Activated CD8-positive, alpha-beta memory T cell treated with anti-CD3 and anti-CD28 coated beads for 48 hours (primary cell): ENCODE results near the gene ETDC.
"Not testable (repeated sequence)": the region's sequence is repeated elsewhere in the genome, so short reads cannot be mapped to it uniquely, and the experiment has no call there.

Experiments used
- DNase-seq, 3 experiments: peaks; one replicate each; pipeline ENCODE4 v3.0.0-alpha.2; 2020; ENCODE audit warnings: low read depth in 2 of 3, low spot score in 2 of 3

ETDC gene

DNA sequence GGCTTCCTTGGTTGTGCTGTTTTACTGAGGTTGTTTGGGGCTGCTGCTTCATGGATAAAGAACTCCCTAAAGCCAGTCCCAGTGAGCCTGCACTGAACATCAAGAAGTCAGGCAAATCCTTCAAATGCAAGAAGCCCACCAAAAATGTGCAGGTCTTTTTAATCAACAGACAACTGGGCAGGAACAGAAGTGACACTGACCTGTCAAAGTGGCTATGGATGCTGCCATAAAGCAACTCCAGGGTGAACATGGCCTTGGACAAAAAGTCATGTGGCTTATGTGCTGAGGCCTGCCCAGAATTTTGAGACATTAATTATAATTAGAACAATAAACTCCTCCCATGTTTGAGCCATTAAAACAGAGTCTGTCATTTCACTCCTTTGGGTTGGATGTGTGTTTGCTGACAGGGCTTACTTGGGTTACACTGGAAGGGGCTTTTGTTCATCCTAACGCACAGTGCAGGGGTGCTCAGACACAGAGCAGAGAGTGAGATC, at the start of gene ETDC:
Gene ETDC, plus strand, starts transcription at position 51 of the 494 bp plus-strand sequence. Its CDS starts 0 bp downstream, at position 51.
- no peak for DNase-seq

DNA sequence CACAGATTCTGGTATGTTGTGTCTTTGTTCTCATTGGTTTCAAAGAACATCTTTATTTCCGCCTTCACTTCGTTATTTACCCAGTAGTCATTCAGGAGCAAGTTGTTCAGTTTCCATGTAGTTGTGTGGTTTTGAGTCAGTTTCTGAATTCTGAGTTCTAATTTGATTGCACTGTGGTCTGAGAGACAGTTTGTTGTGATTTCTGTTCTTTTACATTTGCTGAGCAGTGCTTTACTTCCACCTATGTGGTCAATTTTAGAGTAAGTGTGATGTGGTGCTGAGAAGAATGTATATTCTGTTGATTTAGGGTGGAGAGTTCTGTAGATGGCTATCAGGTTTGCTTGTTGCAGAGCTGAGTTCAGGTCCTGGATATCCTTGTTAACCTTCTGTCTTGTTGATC, 48.3 kb upstream of the ETDC start:
- DNase-seq: not testable (repeated sequence)

DNA sequence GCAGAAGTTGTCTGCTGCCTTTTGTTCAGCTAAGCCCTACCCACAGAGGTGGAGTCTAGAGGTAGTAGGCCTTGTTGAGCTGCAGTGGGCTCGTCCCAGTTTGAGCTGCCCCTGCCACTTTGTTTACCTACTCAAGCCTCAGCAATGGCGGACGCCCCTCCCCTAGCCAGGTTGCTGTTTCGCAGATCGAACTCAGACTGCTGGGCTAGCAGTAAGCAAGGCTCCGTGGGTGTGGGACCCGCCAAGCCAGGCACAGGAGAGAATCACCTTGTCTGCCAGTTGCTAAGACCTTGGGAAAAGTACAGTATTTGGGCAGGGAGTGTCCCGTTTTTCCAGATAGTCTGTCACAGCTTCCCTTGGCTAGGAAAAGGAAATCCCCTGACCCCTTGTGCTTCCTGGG, 45.9 kb upstream of the ETDC start:
- DNase-seq: not testable (repeated sequence)

DNA sequence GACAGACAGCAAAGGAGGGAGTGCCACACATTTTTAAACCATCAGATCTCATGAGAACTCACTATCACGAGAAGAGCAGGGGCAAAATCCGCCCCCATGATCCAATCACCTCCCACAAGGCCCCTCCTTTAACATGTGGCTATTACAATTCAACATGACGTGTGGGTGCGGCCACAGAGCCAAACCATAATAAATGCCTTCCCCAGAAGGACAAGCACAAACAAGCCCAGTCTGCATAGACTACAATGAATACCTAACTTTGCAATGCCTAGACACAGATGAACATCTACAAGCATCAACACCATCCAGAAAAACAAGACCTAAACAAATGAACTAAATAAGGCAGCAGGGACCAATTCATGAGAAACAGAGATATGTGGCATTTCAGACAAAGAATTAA, 45.1 kb upstream of the ETDC start:
- DNase-seq: no peak

DNA sequence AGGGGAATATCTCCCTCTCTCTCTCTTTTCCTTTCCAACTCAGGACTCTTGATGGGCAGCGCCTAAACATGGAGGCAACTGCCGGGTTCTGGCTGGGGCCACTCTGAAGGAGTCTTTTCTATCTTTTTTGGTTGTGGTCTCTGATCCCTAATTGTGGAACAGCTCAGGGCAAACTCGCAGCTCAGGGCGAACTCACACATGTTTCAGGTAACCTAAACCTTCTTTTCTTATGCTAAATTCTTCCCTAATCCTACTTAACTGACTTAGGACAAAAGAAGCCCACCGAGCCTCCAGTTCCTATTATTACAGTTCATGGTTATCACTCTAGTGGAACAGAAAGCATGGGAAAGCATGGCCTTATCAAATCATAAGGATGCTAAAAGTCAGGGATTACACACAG, 36.1 kb upstream of the ETDC start:
- no peak for DNase-seq

DNA sequence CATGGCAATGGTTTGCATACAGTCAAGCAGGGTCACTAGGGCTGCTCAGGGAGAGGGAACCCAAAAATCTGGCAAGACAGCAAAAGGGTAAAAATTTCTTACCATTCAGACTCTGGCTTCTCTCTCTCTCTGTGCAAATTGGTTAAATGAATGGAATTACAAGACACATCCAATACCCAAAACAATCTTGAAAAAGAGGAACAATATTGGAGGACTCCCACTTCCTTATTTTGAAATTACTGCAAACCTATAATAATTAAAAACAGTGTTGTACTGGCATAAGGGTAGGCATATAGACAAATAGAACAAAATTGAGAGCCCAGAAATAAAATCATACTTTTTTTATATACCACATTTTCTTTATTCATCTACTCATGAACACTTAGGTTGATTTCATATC, 33.3 kb upstream of the ETDC start:
- no peak for DNase-seq

DNA sequence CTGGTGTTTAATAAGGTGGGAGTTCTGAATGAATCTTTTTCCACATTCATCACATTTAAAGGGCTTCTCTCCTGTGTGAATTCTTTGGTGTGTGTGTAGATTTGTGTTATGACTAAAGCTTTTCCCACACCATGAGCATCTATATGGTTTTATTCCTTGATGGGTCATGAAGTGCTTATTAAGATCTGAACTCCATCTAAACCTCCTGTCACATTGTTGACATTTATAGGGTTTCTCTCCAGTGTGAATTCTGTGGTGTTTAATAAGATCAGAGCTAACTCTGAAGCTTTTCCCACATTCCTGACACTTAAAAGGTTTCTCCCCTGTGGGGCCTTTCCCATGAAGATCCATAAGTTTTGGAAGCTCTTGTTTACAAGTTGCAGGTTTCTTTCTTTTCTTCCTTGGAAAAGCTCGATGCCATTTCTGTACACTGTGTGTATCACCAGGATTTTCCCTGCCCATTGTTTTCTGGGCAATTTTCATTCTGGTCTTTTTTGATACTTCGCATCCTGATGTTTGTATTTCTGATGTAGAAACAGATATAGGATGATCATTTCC, 21.9 kb upstream of the ETDC start:
- DNase-seq: no peak

DNA sequence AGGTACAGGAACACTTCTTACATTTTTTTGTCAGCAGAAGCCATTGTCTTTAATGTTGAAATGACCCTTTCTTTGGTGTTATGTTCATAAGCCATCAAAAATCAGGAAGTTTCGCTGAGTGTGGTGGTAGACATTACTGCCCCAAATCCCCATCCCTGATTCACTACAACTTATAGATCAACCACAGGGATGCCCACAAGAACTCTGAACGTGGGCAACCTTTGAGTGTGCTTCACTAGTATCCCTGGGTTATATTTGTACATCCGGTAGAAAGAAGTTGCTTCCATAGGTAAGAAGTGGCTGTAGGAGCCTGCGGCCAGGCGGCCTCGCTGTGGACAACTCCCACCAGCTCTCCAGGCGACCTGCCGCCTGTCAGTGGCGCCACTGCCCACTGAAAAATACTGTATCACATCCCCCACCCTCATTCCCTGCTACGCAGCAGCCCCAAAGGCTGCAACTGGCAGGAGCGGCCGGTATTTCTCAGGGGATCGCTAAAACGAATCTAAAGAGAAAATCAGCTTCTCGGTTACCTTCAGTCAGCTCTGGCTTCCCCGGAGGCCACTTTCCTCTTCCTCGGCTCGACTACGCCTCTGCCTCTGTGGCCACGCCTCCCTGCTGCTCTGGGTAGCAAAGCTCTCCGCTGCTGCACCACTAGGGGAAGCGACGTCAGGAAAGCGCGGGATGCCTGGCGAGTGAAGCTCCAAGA, 13.9 kb upstream of the ETDC start:
- peak in 2 of 3 experiments; percentile 12 to 15 for DNase-seq

DNA sequence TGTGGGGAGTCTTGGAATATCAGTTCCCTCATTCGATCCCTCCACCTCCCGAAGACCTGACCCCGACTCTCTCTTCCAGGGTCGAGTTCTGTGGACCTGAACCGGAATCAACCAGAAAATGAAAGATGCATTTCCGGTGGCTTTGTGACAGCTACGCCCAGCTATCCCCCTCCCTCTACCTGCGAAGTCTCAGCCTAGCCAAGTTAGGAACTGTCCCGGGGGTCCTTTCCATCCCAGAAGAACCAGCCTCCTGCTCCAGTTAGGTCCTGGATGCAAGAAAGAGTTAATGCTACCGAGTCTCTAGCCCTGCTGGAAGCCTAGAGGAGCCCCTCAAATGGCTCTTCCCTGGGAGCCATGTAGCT, 13.4 kb upstream of the ETDC start:
- DNase-seq: no peak

DNA sequence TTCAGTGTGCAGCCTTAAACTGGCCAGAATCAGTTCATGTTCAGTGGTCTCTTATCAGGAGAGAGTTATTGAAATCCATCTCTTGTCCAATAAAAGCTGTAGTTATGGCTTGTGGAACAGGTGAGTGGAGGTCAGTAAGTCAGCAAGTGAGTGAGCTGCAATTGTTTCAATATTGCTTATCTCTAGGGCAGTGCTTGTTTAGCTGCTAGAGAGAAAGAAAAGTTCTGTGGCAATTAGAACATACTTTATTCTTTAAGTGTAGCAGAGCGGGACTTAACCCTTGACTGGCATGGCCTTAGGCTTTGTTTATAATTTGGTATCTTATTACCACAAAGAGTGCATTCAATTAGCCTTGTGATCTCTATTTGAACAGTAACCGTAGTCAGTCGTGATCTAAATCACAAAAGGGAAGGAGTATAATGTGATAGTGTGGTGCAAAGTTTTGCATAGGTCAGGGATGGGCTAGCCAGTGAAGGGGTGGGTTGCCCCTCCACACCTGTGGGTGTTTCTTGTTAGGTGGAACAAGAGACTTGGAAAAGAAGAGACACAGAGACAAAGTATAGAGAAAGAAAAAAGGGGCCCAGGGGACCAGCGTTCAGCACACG, 6.9 kb upstream of the ETDC start:
- DNase-seq: no peak

DNA sequence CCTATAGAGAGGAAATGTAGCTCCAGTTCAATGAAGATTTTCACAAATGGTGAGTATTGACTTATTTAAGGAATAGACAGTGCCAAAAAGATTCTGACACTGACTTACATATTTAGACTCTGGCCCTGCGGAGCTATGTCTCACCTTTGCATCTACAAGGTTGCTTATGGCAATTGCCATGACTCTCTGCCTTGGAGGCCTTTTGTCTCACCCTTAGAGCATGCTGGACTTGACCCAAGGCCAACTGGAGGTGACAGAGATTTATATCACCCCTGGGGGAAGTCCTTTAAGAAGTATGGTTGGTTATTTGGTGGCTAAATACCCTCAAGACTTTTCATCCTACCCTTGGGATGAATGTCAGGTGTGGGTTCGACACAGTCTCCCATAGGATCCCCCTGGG, 4.5 kb upstream of the ETDC start:
- no peak for DNase-seq

DNA sequence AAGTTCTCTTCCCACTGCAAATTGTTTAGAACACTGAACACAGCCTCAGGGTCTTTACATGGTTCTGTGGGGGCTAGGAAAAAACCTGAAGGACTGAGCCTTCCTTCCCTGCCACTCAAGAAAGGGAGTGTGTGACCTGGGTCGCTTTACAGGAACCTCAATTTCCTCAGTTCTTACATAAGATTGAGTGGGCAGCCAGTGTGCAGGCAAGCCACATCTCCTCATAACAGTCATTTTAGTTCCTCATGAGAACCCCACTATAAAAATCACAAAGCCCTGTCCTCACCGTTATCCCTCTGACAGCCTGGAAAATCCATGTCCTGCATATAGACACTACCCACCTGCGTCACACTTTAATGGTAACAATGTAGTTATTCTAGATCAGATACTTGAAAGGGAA, 2.1 kb upstream of the ETDC start:
- no peak for DNase-seq

DNA sequence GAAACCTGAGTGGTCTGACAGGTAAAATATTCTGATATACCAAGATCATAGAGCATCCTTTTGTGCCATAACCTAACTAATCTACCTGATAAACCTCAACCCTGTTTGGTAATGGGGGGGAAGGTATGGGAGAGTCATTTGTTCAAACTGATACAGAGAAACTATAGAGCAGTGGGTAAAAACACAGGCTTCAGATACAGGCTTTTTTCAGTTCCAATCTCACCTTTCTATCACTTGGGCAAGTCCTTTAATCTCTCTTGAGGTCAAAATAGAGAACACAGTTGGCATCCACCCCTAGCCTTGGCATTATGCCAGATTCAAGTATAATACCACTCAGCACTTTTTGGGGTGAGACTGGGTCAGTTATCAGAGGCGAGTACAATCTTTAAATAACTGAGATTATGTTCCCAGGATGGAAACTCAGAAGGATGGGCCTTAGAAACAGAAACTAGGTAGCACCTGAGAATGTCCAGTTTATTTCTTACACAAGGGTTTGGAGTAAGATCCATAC, 880 bp upstream of the ETDC start:
- no peak for DNase-seq

DNA sequence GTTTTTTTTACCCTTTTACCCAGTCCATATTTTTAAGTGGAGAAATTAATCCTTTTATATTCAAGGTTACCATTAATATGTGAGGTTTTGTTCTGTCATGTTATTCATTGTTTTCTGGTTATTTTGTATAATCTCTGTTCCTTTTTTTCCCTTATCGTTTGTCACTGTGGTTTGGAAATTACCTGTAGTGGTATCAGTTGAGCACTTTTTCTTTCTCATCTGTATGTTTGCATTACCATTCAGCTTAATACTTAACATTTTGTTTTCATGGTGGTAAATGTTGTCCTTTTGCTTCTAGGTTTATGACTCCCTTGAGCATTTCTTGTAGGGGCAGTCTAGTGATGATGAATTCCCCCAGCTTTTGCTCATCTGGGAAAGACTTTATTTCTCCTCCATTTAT, 6.6 kb downstream of the ETDC start:
- DNase-seq: no peak

DNA sequence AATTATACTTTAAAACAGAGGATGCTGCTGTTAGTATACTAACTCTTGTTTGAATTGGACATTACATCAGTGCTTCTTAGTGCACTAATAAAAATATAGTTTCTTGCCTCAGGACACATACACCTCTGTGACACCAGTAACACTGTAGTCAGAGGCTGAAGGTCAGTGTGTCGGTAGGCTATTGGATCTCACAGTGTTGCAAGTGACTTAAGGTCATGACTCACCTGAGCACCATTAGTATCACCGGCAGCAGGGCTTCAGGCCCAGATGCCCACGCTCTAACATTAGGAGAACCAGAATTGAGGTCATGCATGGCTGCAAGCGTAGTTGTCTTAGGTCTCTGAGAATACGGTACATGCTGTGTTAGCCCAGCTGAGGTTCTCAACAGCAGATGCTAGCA, 15.2 kb downstream of the ETDC start:
- no peak for DNase-seq

DNA sequence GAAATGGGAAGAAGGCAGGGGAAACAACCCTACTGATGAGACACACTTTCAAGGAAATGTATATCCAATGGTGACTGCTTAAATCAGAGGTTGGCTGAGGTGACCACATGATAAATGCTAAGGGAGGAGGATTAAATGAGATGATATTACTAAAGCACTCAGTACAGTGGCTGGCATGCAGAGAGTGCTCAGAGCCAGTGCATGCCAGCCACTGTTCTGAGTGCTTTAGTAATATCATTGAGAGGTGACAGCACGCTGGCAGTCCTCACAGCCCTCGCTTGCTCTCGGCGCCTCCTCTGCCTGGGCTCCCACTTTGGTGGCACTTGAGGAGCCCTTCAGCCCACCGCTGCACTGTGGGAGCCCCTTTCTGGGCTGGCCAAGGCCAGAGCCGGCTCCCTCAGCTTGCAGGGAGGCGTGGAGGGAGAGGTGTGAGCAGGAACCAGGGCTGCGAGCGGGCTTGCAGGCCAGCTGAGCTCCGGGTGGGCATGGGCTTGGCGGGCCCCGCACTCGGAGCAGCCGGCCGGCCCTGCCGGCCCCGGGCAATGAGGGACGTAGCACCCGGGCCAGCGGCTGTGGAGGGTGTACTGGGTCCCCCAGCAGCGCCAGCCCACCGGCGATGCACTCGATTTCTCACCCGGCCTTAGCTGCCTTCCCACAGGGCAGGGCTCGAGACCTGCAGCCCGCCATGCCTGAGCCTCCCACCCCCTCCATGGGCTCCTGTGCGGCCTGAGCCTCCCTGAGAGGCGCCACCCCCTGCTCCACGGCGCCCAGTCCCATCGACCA, 15.9 kb downstream of the ETDC start:
- DNase-seq: not testable (repeated sequence)

DNA sequence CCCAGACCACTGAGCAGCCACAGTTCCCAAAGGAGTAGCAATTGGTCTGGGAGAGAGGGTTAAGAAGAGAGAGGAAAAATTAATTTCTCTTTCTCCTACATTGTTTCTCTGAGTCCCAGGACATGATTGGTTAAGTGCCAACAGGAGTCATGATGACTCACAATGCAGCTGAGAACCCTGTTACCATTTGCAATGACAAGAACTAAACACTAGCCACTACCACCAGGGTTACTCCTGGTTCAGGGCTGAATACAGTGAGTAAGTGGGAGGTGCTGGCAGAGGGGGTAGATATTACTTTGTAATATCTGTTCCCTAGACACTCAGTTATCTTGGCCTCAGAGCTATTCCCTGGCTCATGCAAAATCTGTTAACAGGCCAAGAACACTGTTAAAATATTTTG, 18.0 kb downstream of the ETDC start:
- DNase-seq: no peak

DNA sequence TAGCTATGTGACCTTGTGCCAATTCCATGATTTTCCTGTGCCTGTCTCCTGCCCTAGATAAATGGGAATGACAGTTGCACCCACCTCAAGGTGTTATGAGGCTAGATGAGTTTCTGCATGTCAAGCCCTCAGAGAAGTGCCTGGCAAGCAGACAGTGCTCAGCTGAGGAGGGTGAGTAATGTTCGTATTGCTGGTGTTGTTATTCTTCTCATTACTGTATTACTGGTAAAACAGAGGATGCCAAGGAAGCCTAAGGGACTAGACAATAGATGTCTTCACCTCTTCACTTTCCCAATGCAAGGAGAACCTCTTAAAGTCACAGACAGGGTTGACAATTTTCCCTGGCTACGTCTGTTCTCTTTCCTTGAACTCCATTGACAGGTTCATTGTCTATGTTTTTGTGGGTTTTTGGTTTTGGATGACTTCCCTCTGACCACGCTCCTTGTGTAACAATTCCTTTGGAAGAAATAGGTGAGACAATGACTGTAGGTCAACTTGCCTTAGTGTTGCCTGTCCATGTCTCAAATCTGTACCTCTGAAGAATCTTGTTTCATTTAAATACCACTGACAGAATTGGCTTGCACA, 19.2 kb downstream of the ETDC start:
- no peak for DNase-seq

DNA sequence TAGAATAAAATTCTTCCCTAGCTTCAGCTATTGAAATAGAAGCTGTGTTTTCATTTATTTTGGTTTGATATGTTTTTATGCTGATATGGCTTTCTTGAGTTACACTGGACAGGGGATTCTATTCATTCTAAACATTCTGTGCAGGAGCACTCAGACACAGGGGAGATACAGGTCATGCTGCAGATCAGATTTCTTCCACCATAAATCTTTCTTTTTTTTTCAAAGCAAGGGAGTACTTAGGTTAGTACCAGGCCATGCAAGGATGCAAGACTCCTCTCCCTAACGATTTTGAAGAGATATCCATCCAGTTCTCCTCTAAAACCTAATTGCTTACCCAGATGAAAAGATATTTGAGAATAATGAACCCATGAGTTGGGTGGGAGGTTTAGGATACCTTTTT, 21.4 kb downstream of the ETDC start:
- DNase-seq: no peak

DNA sequence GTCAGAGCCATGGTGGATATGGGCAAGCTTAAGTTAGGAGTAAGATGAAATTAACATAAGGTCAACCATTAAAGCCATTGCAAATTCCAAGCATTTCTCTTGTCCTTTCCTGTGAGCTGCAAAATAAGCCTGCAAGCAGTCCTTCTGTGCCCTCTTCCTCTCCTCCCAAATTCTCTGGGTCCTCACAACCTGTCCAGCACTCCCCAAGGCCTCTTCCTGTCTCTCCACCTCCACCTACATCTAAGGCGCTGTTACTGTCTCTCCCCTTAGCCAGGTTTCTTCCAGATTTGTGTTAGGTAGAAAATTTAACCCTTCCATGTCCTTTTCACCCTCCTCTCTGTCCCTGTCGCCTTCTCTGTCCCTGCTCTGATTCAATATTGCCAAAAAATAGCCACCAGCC, 22.2 kb downstream of the ETDC start:
- DNase-seq: no peak

DNA sequence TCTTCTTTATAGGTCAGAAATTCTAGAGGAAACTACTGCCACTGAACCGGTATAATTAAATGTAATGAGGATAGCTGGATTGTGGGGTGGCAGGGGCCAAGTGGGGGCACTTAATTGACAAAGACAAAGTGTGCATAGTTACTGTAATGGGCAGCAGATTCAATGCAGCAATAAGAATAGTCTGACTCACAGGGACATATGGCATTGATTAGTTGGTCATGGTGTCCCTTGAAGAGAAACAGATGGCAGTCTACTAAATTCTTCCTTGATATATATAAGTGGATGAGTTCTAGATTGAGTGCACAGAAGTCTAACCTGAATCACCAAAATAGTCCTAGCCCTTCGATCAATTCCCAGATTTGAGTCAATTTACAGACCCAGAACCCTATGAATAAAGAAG, 31.6 kb downstream of the ETDC start:
- DNase-seq: no peak
